Measurements from ENCODE around the gene FARP2.
"Not testable (repeated sequence)": the region's sequence is repeated elsewhere in the genome, so short reads cannot be mapped to it uniquely, and the experiment has no call there.

GRCh38 chr2:241453919-241454318 is 97.8 kb downstream of the FARP2 start:
- TF ChIP-seq, protein P1, sequence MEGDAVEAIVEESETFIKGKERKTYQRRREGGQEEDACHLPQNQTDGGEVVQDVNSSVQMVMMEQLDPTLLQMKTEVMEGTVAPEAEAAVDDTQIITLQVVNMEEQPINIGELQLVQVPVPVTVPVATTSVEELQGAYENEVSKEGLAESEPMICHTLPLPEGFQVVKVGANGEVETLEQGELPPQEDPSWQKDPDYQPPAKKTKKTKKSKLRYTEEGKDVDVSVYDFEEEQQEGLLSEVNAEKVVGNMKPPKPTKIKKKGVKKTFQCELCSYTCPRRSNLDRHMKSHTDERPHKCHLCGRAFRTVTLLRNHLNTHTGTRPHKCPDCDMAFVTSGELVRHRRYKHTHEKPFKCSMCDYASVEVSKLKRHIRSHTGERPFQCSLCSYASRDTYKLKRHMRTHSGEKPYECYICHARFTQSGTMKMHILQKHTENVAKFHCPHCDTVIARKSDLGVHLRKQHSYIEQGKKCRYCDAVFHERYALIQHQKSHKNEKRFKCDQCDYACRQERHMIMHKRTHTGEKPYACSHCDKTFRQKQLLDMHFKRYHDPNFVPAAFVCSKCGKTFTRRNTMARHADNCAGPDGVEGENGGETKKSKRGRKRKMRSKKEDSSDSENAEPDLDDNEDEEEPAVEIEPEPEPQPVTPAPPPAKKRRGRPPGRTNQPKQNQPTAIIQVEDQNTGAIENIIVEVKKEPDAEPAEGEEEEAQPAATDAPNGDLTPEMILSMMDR (IDR thresholded peaks at IDR 0.05): not testable (repeated sequence)
- TF ChIP-seq POLR2A, POLR2AphosphoS5, EP300 (IDR thresholded peaks at IDR 0.05): not testable (repeated sequence)
